Muscle of leg (tissue), 11 donors: Measurements from ENCODE around the gene SBK3. TPM values are rescaled to one million over a fixed set of nuclear protein-coding genes. Genes with fewer than 3 reads are reported as not detected.

ENCODE experiments used
- DNase-seq: peaks from one replicate; pipeline ENCODE4 v3.0.0; 2013
- H3K27ac ChIP-seq: one replicate; pipeline ENCODE4 v1.5.1; 2013; ENCODE audit warnings: mild to moderate bottlenecking, low read length, control low read depth
- H3K27me3 ChIP-seq: one replicate; pipeline ENCODE4 v1.6.1; 2013; ENCODE audit warnings: low read length; ENCODE audit not compliant: control insufficient read depth, insufficient read depth
- H3K36me3 ChIP-seq: one replicate; pipeline ENCODE4 v1.6.1; 2013; ENCODE audit warnings: low read length; ENCODE audit not compliant: control insufficient read depth, insufficient read depth
- H3K4me1 ChIP-seq: one replicate; pipeline ENCODE4 v1.6.1; 2013; ENCODE audit warnings: low read length; ENCODE audit not compliant: control insufficient read depth, insufficient read depth
- H3K4me3 ChIP-seq: one replicate; pipeline ENCODE4 v1.5.1; 2013; ENCODE audit warnings: low read length, control low read depth
- H3K9me3 ChIP-seq: replicated peaks from 2 replicates; pipeline ENCODE4 v1.6.1; 2013; ENCODE audit warnings: low read depth, low read length; ENCODE audit not compliant: control insufficient read depth
- WGBS: methylation state at CpG from one replicate; pipeline ENCODE4 v1.1.5; 2013; ENCODE audit warnings: missing lambda C conversion rate; ENCODE audit not compliant: insufficient coverage; 5-methylcytosine and 5-hydroxymethylcytosine counted together
- polyA plus RNA-seq, 8 donors: library from polyadenylated mRNA; unstranded; fragments of 120-200 nt; gene quantifications; one replicate each; pipeline versions ENCODE4 v1.2.1 to v1.2.3, GENCODE V29; 2013; ENCODE audit warnings: inconsistent platforms in 1 of 8, low replicate concordance in 1 of 8; ENCODE audit not compliant: insufficient read length in 8 of 8, insufficient read depth in 1 of 8
- total RNA-seq: library from RNA; stranded (reverse); fragments of 120-200 nt; gene quantifications from one replicate; pipeline ENCODE4 v1.2.4, GENCODE V29; 2013

Gene SBK3
- total and polyA plus RNA-seq, 9 donors = 0.10 to 0.29 (median 0.14) TPM; not detected in 3

DNA sequence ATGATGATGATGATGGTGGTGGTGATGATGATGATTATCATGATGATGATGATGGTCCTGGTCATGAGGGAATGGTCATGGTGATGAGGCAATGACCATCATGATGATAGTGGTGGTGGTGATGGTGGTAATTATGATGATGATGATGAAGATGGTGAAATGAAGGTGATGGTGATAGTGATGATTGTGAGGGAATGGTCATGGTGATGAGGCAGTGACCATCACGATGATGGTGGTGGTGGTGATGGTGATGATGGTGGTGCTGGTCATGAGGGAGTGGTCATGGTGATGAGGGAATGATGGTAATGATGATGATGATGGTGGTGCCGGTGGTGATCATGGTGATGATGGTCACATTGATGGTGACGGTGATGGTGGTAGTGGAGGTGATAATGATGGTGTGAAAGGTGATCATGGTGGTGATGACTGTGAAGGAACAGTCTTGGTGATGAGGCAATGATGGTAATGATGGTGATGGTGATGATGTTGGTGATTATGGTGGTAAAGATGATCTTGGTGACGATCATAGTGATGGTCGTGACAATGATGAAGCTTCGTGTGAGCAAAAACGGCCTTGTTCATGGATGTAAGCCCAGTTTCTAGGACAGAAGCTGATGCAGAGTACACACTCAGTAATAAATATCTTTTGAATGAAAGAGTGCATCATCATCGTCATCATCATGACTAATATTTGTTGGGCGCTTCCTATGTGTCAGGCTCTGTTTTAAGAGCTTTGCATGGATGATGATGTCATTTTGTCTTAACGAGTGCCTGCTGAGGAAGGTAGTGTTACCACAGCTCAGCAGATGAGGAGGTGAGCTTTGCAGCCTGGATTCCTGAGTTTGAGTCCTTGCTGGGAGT lies 25.7 kb downstream of the SBK3 start:
- whole genome bisulfite sequencing = 99% methylated on average over 4 of the region's 10 CpGs
- Histone ChIP-seq H3K36me3 (peaks cover 3% of the 10 kb centered on the region), H3K27me3 (peaks cover 2% of the 10 kb centered on the region), H3K4me3 (no peak overlapping the region), H3K9me3 (no peaks in the 10 kb centered on the region), H3K27ac (no peak overlapping the region), H3K4me1 (peaks cover 25% of the 10 kb centered on the region)
- no peak for DNase-seq

GRCh38 chr19:55516878-55517620 lies 28.3 kb downstream of the SBK3 start:
- H3K27ac ChIP-seq = peak overlapping the region; percentile 65
- WGBS = 11% methylated on average over 57 of the region's 61 CpGs
- H3K4me3 ChIP-seq = peak overlapping the region; percentile 45
- no peaks in the 10 kb centered on the region for H3K9me3 ChIP-seq
- H3K36me3 ChIP-seq = peaks cover 9% of the 10 kb centered on the region
- DNase-seq = peak; percentile 94
- peaks cover 22% of the 10 kb centered on the region for H3K4me1 ChIP-seq
- H3K27me3 ChIP-seq = peaks cover 2% of the 10 kb centered on the region

GRCh38 chr19:55508120-55508519 lies 37.2 kb downstream of the SBK3 start:
- Histone ChIP-seq H3K9me3 (no peaks in the 10 kb centered on the region), H3K27ac (no peak overlapping the region), H3K4me3 (no peak overlapping the region), H3K27me3 (peaks cover 2% of the 10 kb centered on the region), H3K36me3 (peaks cover 5% of the 10 kb centered on the region), H3K4me1 (peaks cover 8% of the 10 kb centered on the region)
- WGBS = 34% methylated on average over 7 of the region's 10 CpGs
- no peak for DNase-seq

DNA sequence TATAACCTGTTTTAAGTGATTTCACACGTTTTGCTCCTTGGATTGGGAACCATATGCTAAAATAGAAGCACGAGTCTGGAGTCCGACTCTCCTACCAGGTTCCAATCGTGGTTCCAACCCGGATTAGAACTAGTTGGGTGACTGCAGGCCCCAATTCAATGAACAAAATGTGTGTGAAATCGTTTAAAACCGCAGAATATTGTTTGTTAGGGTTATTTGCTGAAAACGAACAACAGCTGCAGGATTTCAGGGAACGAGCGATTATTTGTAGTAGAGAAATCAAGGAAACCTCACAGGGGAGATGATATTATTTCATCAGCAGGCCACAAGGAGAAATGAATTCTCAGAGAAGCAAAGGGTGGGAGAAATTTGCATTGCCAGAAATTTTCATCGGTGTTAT lies 40.4 kb downstream of the SBK3 start:
- H3K27ac ChIP-seq = no peak overlapping the region
- H3K9me3 ChIP-seq = no peaks in the 10 kb centered on the region
- H3K36me3 ChIP-seq = peaks cover 21% of the 10 kb centered on the region
- no peak for DNase-seq
- 82% methylated on average over 10 of the region's 11 CpGs for WGBS
- H3K4me1 ChIP-seq = peaks cover 9% of the 10 kb centered on the region
- peaks cover 3% of the 10 kb centered on the region for H3K27me3 ChIP-seq
- no peak overlapping the region for H3K4me3 ChIP-seq

DNA sequence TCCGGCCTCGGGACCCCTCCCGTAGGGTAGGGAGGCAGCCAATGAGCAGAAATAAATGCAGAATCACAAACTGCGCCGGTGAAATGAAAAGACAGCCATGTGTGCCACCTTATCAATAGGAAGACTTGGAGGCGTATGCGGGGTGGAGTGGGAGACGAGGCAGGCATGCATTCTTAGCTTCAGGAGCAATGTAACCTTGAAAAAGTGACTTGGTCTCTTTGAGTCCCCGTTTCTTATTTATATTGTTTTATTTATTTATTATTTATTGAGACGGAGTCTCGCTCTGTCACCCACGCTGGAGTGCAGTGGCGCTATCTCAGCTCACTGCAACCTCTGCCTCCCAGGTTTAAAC lies 41.1 kb downstream of the SBK3 start:
- Histone ChIP-seq H3K4me1 (peaks cover 9% of the 10 kb centered on the region), H3K4me3 (no peak overlapping the region), H3K9me3 (no peaks in the 10 kb centered on the region), H3K27me3 (peaks cover 3% of the 10 kb centered on the region), H3K36me3 (peaks cover 27% of the 10 kb centered on the region), H3K27ac (no peak overlapping the region)
- WGBS = 30% methylated on average over 8 of the region's 13 CpGs
- no peak for DNase-seq

DNA sequence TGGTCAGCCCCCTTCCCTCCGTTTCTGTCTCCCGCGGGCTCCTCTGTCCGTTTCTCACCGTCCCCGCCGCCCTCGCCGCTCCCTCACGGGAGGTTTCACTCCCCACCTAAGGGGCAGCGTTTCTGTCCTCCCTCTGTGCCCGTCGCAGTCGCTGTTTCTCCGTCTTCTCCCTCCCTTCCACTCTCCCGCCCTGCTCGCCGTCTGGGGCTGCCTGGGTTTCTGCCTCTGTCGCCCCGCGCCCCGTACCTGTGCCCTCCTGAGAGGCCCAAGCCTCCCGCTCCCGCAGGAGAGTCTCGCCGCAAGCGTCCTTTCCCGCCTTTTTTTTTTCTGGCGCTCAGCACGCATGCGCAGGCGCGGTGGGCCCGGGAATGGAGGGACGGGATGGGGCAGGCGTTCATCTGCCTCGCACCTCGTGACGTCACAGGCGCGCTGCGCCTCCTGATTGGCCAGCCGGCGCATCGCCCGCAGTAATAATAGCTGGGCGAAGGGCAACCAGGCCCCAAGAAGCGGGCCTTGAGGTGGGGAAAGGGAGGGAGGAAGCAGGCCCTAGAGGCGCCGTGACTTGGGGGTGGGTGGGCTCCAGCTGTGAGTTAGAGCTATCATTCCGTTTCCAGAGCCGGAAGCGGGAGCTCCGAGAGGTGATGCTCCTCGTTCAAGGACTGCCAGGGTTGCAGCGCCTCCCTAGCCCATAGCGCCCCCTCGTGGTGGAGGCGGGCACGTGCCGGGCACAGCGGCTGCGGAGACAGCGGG lies 41.7 kb downstream of the SBK3 start:
- Histone ChIP-seq H3K4me1 (peaks cover 13% of the 10 kb centered on the region), H3K27me3 (peaks cover 3% of the 10 kb centered on the region), H3K36me3 (peaks cover 31% of the 10 kb centered on the region), H3K9me3 (no peaks in the 10 kb centered on the region), H3K27ac (peak overlapping the region; percentile 78), H3K4me3 (peak overlapping the region; percentile 48)
- 12% methylated on average over 61 of the region's 64 CpGs for WGBS
- peak; percentile 96 for DNase-seq

GRCh38 chr19:55503157-55503501 lies 42.2 kb downstream of the SBK3 start:
- Histone ChIP-seq H3K9me3 (no peaks in the 10 kb centered on the region), H3K4me3 (no peak overlapping the region), H3K4me1 (peaks cover 16% of the 10 kb centered on the region)

GRCh38 chr19:55502197-55502952 lies 43.0 kb downstream of the SBK3 start:
- DNase-seq = no peak
- Histone ChIP-seq H3K9me3 (no peaks in the 10 kb centered on the region), H3K4me1 (peaks cover 16% of the 10 kb centered on the region), H3K27ac (no peak overlapping the region), H3K36me3 (peaks cover 39% of the 10 kb centered on the region), H3K4me3 (no peak overlapping the region), H3K27me3 (peaks cover 3% of the 10 kb centered on the region)
- 97% methylated on average over 9 of the region's 9 CpGs for WGBS

More at GRCh38 chr19:55503157-55503501, 42.2 kb downstream of the SBK3 start:
- WGBS = 88% methylated on average over 17 of the region's 17 CpGs
- DNase-seq = no peak
- Histone ChIP-seq H3K27ac (no peak overlapping the region), H3K27me3 (peaks cover 3% of the 10 kb centered on the region), H3K36me3 (peaks cover 37% of the 10 kb centered on the region)

DNA sequence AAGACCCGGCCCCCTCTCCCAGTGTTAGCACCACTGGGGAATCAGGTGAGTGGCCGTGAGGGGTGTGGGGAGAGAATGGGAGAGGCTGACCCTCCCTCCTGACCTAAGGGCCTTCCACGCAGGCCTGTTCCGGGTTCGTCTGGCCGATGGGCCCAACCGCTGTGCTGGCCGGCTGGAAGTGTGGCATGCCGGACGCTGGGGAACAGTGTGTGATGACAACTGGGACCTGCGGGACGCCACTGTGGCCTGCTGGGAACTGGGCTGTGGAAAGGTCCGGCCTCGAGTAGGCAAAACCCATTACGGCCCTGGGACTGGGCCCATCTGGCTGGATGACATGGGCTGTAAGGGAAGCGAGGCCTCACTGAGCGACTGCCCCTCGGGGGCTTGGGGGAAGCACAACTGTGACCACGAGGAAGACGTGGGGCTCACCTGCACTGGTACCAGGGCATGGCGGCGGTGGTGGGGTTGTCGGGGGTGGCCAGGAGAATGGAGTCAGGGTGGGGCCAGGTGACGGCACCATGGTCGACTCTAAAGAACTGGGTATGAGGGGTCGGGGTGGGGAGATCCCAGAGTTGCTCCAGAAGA lies 44.9 kb downstream of the SBK3 start:
- Histone ChIP-seq H3K36me3 (peaks cover 47% of the 10 kb centered on the region), H3K4me1 (peaks cover 20% of the 10 kb centered on the region), H3K27me3 (peaks cover 3% of the 10 kb centered on the region), H3K4me3 (no peak overlapping the region), H3K9me3 (no peaks in the 10 kb centered on the region), H3K27ac (no peak overlapping the region)
- WGBS = 90% methylated on average over 21 of the region's 26 CpGs
- no peak for DNase-seq
